Neuronal stem cell (in vitro differentiated cells): ENCODE measurements around the gene PTX4.

Source experiments
- DNase-seq: peaks from one replicate; pipeline ENCODE4 v3.0.0-alpha.2; 2013; ENCODE audit warnings: low spot score
- H2AFZ ChIP-seq: one replicate; pipeline ENCODE4 v1.6.1; 2013; ENCODE audit warnings: mild to moderate bottlenecking, low read length, inconsistent platforms
- H2AK5ac ChIP-seq: 2 replicates; pipeline ENCODE4 v1.6.1; 2013; ENCODE audit warnings: low read depth, mild to moderate bottlenecking, inconsistent platforms, low read length, moderate library complexity, mixed read lengths
- H2BK120ac ChIP-seq: 2 replicates; pipeline ENCODE4 v1.6.1; 2013; ENCODE audit warnings: low read depth, mild to moderate bottlenecking, inconsistent platforms, low read length, moderate library complexity, mixed read lengths
- H2BK12ac ChIP-seq: one replicate; pipeline ENCODE4 v1.6.1; 2013; ENCODE audit warnings: low read length, inconsistent platforms
- H2BK15ac ChIP-seq: 2 replicates; pipeline ENCODE4 v1.6.1; 2013; ENCODE audit warnings: mild to moderate bottlenecking, low read length, inconsistent platforms, mixed read lengths
- H2BK5ac ChIP-seq: one replicate; pipeline ENCODE4 v1.6.1; 2013; ENCODE audit warnings: inconsistent platforms, mild to moderate bottlenecking, low read length, moderate library complexity
- H3K14ac ChIP-seq: one replicate; pipeline ENCODE4 v1.6.1; 2013; ENCODE audit warnings: low read length, inconsistent platforms
- H3K18ac ChIP-seq: 2 replicates; pipeline ENCODE4 v1.6.1; 2013; ENCODE audit warnings: low read length, inconsistent platforms
- H3K23ac ChIP-seq: 2 replicates; pipeline ENCODE4 v1.6.1; 2013; ENCODE audit warnings: low read depth, mild to moderate bottlenecking, mixed read lengths, low read length, inconsistent platforms; ENCODE audit not compliant: poor library complexity
- H3K27ac ChIP-seq: replicated peaks from 3 replicates; pipeline ENCODE4 v1.5.1; 2013; ENCODE audit warnings: low read length, inconsistent platforms
- H3K27me3 ChIP-seq, 3 experiments: 2 replicates each; pipeline ENCODE4 v1.6.1; 2013; ENCODE audit warnings: low read length in 3 of 3, mild to moderate bottlenecking in 2 of 3, inconsistent platforms in 1 of 3, low read depth in 1 of 3, mixed read lengths in 1 of 3, moderate library complexity in 1 of 3; ENCODE audit not compliant: control insufficient read depth in 3 of 3, insufficient read depth in 3 of 3
- H3K36me3 ChIP-seq, 2 donors: replicated peaks in 1 of 2; 2 replicates each; pipeline ENCODE4 v1.6.1; 2013; ENCODE audit warnings: low read length in 2 of 2; ENCODE audit not compliant: control insufficient read depth in 2 of 2, insufficient read depth in 2 of 2
- H3K4ac ChIP-seq: 2 replicates; pipeline ENCODE4 v1.6.1; 2013; ENCODE audit warnings: inconsistent platforms, mild to moderate bottlenecking, low read length, moderate library complexity
- H3K4me1 ChIP-seq, 2 donors: 1 replicate in 1 of 2; 2 replicates in 1 of 2; pipeline ENCODE4 v1.6.1; 2013; ENCODE audit warnings: low read length in 2 of 2, low read depth in 1 of 2; ENCODE audit not compliant: control insufficient read depth in 2 of 2, insufficient read depth in 1 of 2
- H3K4me2 ChIP-seq: one replicate; pipeline ENCODE4 v1.6.1; 2013; ENCODE audit warnings: mild to moderate bottlenecking, low read length, inconsistent platforms; ENCODE audit not compliant: insufficient read depth, poor library complexity, severe bottlenecking
- H3K4me3 ChIP-seq, 2 donors: 2 replicates each; pipeline ENCODE4 v1.5.1; 2013; ENCODE audit warnings: low read length in 2 of 2, mild to moderate bottlenecking in 2 of 2, inconsistent platforms in 1 of 2, moderate library complexity in 1 of 2
- H3K79me1 ChIP-seq: one replicate; pipeline ENCODE4 v1.6.1; 2013; ENCODE audit warnings: low read depth, mild to moderate bottlenecking, inconsistent platforms, low read length, moderate library complexity
- H3K9ac ChIP-seq: one replicate; pipeline ENCODE4 v1.6.1; 2013; ENCODE audit warnings: mild to moderate bottlenecking, low read depth, low read length, inconsistent platforms; ENCODE audit not compliant: poor library complexity
- H3K9me3 ChIP-seq, 2 donors: replicated peaks in 1 of 2; 2 replicates each; pipeline versions ENCODE3 to v1.6.1; 2013; ENCODE audit warnings: low read length in 2 of 2, mild to moderate bottlenecking in 2 of 2, inconsistent platforms in 1 of 2, low read depth in 1 of 2, mixed read lengths in 1 of 2, moderate library complexity in 1 of 2; ENCODE audit not compliant: control insufficient read depth in 2 of 2, insufficient read depth in 1 of 2
- H4K8ac ChIP-seq: one replicate; pipeline ENCODE4 v1.6.1; 2013; ENCODE audit warnings: low read depth, mild to moderate bottlenecking, inconsistent platforms, low read length, moderate library complexity
- H4K91ac ChIP-seq: one replicate; pipeline ENCODE4 v1.6.1; 2013; ENCODE audit warnings: low read length, low read depth, mild to moderate bottlenecking, inconsistent platforms; ENCODE audit not compliant: poor library complexity
- WGBS, 2 donors: extraction: QIAGEN DNeasy Blood & Tissue Kit; methylation state at CpG; one replicate each; pipeline ENCODE4 v1.1.7; 2013; ENCODE audit warnings: missing lambda C conversion rate in 2 of 2, mixed read lengths in 1 of 2; ENCODE audit not compliant: insufficient read length in 2 of 2, insufficient replicate concordance in 1 of 2; ENCODE audit errors: extremely low coverage in 2 of 2; 5-methylcytosine and 5-hydroxymethylcytosine counted together

Gene PTX4

DNA sequence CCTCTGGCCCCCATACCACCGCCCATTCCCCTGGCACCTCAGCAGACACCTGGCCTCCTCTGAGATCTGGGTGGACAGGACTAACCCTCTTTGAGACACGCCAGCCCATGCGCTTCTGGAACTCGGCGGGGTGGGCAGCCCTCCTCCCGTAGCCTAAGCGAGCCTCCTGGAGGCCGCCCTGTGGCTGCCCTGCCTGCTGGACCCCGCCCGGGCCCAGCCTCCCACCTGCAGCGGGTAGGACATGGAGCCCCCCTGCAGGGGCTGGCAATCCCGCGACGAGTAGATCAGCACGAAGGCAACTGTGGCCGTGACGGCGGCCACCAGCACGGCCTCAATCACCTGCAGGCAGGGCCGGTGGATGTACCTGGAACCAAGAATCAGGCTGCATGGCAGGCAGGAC, 36.2 kb downstream of the PTX4 start:
- no peak overlapping the region for H2BK5ac ChIP-seq
- WGBS, 2 donors: no CpG with 5 or more reads among the region's 20 CpGs
- no peak overlapping the region for H3K4ac ChIP-seq
- no peak overlapping the region for H3K23ac ChIP-seq
- no peak overlapping the region for H3K4me3 ChIP-seq
- DNase-seq: no peak
- no peak overlapping the region for H3K4me2 ChIP-seq
- no peak overlapping the region for H3K14ac ChIP-seq
- H2BK120ac ChIP-seq: no peak overlapping the region
- no peak overlapping the region for H3K9ac ChIP-seq
- no peaks in the 10 kb centered on the region for H3K4me1 ChIP-seq
- no peak overlapping the region for H3K27ac ChIP-seq
- no peak overlapping the region for H4K8ac ChIP-seq
- no peak overlapping the region for H2BK12ac ChIP-seq
- no peak overlapping the region for H2AFZ ChIP-seq
- H3K18ac ChIP-seq: no peak overlapping the region
- no peaks in the 10 kb centered on the region for H3K27me3 ChIP-seq
- no peak overlapping the region for H2AK5ac ChIP-seq
- H3K9me3 ChIP-seq: no peaks in the 10 kb centered on the region
- no peak overlapping the region for H2BK15ac ChIP-seq
- H3K36me3 ChIP-seq: peaks cover 27 to 91% of the 10 kb centered on the region in 2 donors
- H4K91ac ChIP-seq: no peak overlapping the region
- H3K79me1 ChIP-seq: peaks cover 5% of the 10 kb centered on the region

- H3K4ac ChIP-seq: no peak overlapping the region
- H2BK5ac ChIP-seq: no peak overlapping the region
- H3K27ac ChIP-seq: no peak overlapping the region
- H3K36me3 ChIP-seq: peaks cover 27 to 86% of the 10 kb centered on the region in 2 donors
- no peak overlapping the region for H4K8ac ChIP-seq
- no peak overlapping the region for H3K9ac ChIP-seq
- no peak overlapping the region for H4K91ac ChIP-seq
- H3K14ac ChIP-seq: no peak overlapping the region
- no peak overlapping the region for H3K18ac ChIP-seq
- H2BK12ac ChIP-seq: peak overlapping the region; percentile 50
- no peak for DNase-seq
- H3K27me3 ChIP-seq: no peaks in the 10 kb centered on the region
- H2BK15ac ChIP-seq: no peak overlapping the region
- H2AK5ac ChIP-seq: no peak overlapping the region
- no peak overlapping the region for H3K23ac ChIP-seq
- H3K79me1 ChIP-seq: peaks cover 5% of the 10 kb centered on the region
- no peak overlapping the region for H3K4me3 ChIP-seq
- H3K4me1 ChIP-seq: no peaks in the 10 kb centered on the region
- no CpG with 5 or more reads among the region's 34 CpGs for WGBS, 2 donors
- no peak overlapping the region for H2BK120ac ChIP-seq
- H3K9me3 ChIP-seq: no peaks in the 10 kb centered on the region
- H3K4me2 ChIP-seq: no peak overlapping the region
- no peak overlapping the region for H2AFZ ChIP-seq
Measured at GRCh38 chr16:1451702-1452392, 36.9 kb downstream of the PTX4 start.

DNA sequence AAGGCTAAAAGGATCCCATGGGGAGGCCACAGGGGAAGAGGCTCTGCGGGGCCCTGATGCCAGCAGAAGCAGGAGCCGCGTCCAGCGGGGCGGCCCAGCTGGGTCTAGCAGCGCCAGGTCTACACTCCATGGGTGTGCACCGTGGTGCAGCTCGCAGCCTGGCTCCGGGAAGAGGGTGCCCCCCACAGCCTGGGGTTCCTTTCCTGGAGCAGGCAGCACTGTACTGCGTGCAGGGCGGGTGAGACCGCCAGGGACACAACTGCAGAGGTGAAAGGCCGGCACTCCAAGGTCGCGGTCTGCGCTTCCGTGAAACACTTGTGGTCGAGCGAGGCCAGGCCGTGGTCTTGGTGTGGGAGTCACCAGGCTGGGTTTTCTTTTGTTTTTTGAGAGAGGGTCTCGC, 37.9 kb downstream of the PTX4 start:
- Histone ChIP-seq H2BK15ac (no peak overlapping the region), H2BK5ac (no peak overlapping the region), H2BK120ac (no peak overlapping the region), H3K36me3 (peaks cover 25 to 89% of the 10 kb centered on the region in 2 donors), H3K4ac (no peak overlapping the region), H3K4me3 (no peak overlapping the region), H2AFZ (no peak overlapping the region), H3K27ac (no peak overlapping the region), H4K8ac (no peak overlapping the region), H3K27me3 (no peaks in the 10 kb centered on the region), H3K14ac (no peak overlapping the region), H2BK12ac (no peak overlapping the region), H3K23ac (no peak overlapping the region), H3K4me2 (no peak overlapping the region), H3K18ac (no peak overlapping the region), H4K91ac (no peak overlapping the region), H2AK5ac (no peak overlapping the region), H3K4me1 (no peaks in the 10 kb centered on the region), H3K79me1 (peaks cover 5% of the 10 kb centered on the region), H3K9ac (no peak overlapping the region), H3K9me3 (no peaks in the 10 kb centered on the region)
- WGBS, 2 donors: no CpG with 5 or more reads among the region's 21 CpGs
- DNase-seq: no peak

GRCh38 chr16:1450218-1450617, 38.5 kb downstream of the PTX4 start:
- Histone ChIP-seq H2AK5ac (no peak overlapping the region), H3K4me1 (no peaks in the 10 kb centered on the region), H2AFZ (no peak overlapping the region), H3K36me3 (peaks cover 25 to 84% of the 10 kb centered on the region in 2 donors), H3K23ac (no peak overlapping the region), H3K4me2 (no peak overlapping the region), H3K14ac (no peak overlapping the region), H4K91ac (no peak overlapping the region), H2BK12ac (no peak overlapping the region), H2BK5ac (peak overlapping the region; percentile 13), H2BK15ac (no peak overlapping the region), H3K18ac (no peak overlapping the region), H3K27ac (no peak overlapping the region), H3K9me3 (no peaks in the 10 kb centered on the region), H3K27me3 (no peaks in the 10 kb centered on the region), H3K4ac (no peak overlapping the region), H4K8ac (no peak overlapping the region), H3K9ac (no peak overlapping the region), H3K4me3 (no peak overlapping the region), H3K79me1 (peaks cover 5% of the 10 kb centered on the region), H2BK120ac (no peak overlapping the region)
- no CpG with 5 or more reads among the region's 29 CpGs for WGBS, 2 donors
- no peak for DNase-seq
